K562 (cell line): ENCODE results near the gene NLRX1. TPM values are rescaled to one million over a fixed set of nuclear protein-coding genes. Genes with fewer than 3 reads are reported as not detected.

Source experiments
- CBX3 ChIP-seq, 2 experiments: IDR thresholded peaks; 1 replicate in 1 of 2; 2 replicates in 1 of 2; pipeline ENCODE4 v1.6.1; 2012; ENCODE audit warnings: inconsistent platforms in 2 of 2, low read length in 2 of 2, borderline replicate concordance in 1 of 2, control low read depth in 1 of 2
- GATAD2B ChIP-seq: fragments of 450-650 bp; IDR thresholded peaks from 2 replicates; pipeline ENCODE4 v1.6.1; 2017; ENCODE audit warnings: mild to moderate bottlenecking, borderline replicate concordance
- NCOA4 ChIP-seq: fragments of 450-650 bp; IDR thresholded peaks from 2 replicates; pipeline ENCODE4 v1.6.1; 2018; ENCODE audit warnings: mild to moderate bottlenecking; ENCODE audit not compliant: partially characterized antibody
- PHF20 ChIP-seq: fragments of 450-650 bp; IDR thresholded peaks from 2 replicates; pipeline ENCODE4 v1.6.1; 2018; ENCODE audit not compliant: partially characterized antibody
- RNF2 ChIP-seq: sonication (generic); IDR thresholded peaks from 2 replicates; pipeline ENCODE4 v1.6.1; 2016
- SAFB ChIP-seq: fragments of 200-400 bp; formaldehyde crosslinking; IDR thresholded peaks from 2 replicates; pipeline ENCODE4 v1.6.1; 2017; ENCODE audit warnings: low read depth, low read length, borderline replicate concordance
- ZKSCAN1 ChIP-seq: fragments of 150-350 bp; IDR thresholded peaks from 2 replicates; pipeline ENCODE4 v1.6.1; 2016; ENCODE audit warnings: low read depth, low read length
- ZKSCAN3 ChIP-seq: fragments of 250-450 bp; sonication (Bioruptor Pico); IDR thresholded peaks from 2 replicates; pipeline ENCODE4 v1.4.0; 2020
- ZNF175 ChIP-seq: fragments of 200-800 bp; sonication (Bioruptor generic); IDR thresholded peaks from 2 replicates; pipeline ENCODE4 v1.6.1; 2016; ENCODE audit warnings: low read depth, mild to moderate bottlenecking, missing genetic modification characterization, missing compliant biosample characterization
- ZNF551 ChIP-seq: fragments of 250-450 bp; sonication (Bioruptor Pico); IDR thresholded peaks from 2 replicates; pipeline ENCODE4 v1.5.0; 2021; ENCODE audit warnings: mild to moderate bottlenecking, moderate library complexity
- polyA plus RNA-seq, 8 experiments: library from polyadenylated mRNA; depleted of rRNA in 4 of 8; stranded (reverse) in 5 of 8; unstranded in 3 of 8; fragments of >200 nt; fragmentation: Nextera tagmentation in 2 of 8; fragmentation: Illumina TruSeq in 1 of 8; extraction: Ambion mirVana in 2 of 8; extraction: Trizol in 1 of 8; gene quantifications; 2 replicates each; pipeline versions ENCODE4 v1.2.1 to v1.2.3, GENCODE V29; 2011 to 2014; ENCODE audit warnings: inconsistent platforms in 1 of 8, missing spikeins in 1 of 8
- total RNA-seq, 7 experiments: library from RNA; depleted of rRNA in 6 of 7; stranded (reverse); fragments of >200 nt in 6 of 7; fragmentation: Illumina TruSeq in 2 of 7; extraction: Trizol in 2 of 7; gene quantifications; 2 replicates each; pipeline versions ENCODE4 v1.2.1 to v1.2.3, GENCODE V29; 2011 to 2021; ENCODE audit warnings: low replicate concordance in 1 of 7
- TF ChIP-seq, protein P1 (sequence below): fragments of 200-800 bp; sonication (Bioruptor generic); IDR thresholded peaks from 2 replicates; pipeline ENCODE4 v1.6.1; 2017; ENCODE audit warnings: missing genetic modification characterization, missing compliant biosample characterization
- TF ChIP-seq, protein P2 (sequence below): fragments of 450-650 bp; IDR thresholded peaks from 2 replicates; pipeline ENCODE4 v1.6.1; 2018; ENCODE audit not compliant: partially characterized antibody
- TF ChIP-seq, protein P3 (sequence below): fragments of 450-650 bp; formaldehyde crosslinking; IDR thresholded peaks from 2 replicates; pipeline ENCODE4 v1.4.0; 2020; ENCODE audit warnings: mild to moderate bottlenecking, moderate library complexity
- TF ChIP-seq, protein P4 (sequence below): fragments of 450-650 bp; formaldehyde crosslinking; IDR thresholded peaks from 2 replicates; pipeline ENCODE4 v1.4.0; 2020; ENCODE audit warnings: mild to moderate bottlenecking, moderate library complexity
- TF ChIP-seq, protein P5 (sequence below): fragments of 450-650 bp; IDR thresholded peaks from 2 replicates; pipeline ENCODE4 v1.6.1; 2014; ENCODE audit warnings: low read depth, mild to moderate bottlenecking, moderate library complexity, borderline replicate concordance
- TF ChIP-seq, protein P6 (sequence below): fragments of 450-650 bp; formaldehyde crosslinking; IDR thresholded peaks from 2 replicates; pipeline ENCODE4 v1.4.0; 2022; ENCODE audit warnings: missing genetic modification characterization

Gene NLRX1
- total and polyA plus RNA-seq, 9 of the 15 experiments (the other 6 are each of a cell fraction or from before 2014, with no cell fraction given) = 0.04 to 2.3 (median 0.69) TPM

DNA sequence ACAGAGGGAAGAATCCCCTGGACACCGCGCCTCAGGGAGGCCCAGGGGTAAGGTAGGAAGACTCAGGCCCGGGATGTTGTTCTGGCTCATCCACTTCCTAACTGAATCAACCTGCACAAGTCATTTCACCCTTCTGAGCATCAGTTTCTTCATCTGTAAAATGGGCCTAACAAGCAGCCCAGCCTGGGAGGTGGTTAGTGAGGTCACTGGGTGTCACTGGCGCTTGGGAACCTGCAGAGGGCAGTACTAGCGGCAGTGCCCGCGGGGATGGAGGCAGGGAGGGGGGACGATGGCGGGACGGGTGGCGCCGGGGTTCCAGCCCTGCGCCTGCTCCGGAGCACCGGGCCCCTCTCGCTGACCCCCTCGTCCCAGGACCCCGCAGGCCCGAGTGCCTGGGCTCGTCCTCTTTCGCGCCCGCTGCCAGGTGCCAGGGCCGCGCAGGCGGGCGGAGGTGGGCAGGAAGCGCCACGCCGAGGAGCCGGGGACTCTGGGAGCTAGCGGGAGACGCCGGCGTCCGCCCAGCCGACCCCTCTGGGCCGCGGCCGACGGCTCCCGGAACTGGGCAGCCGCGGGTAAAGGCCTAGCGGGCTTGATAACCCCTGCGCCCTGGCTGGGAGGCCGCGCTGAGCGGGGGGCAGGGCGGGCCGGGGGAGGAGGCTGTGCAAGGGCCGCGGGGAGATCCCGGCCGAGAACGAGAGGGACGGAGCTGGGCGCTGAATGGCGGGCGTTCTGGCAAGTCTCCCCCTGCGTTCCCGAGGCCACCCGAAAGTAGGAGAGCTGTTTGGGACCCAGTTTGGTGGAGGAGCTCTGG lies at the start of gene NLRX1 (continued):
- TF ChIP-seq, protein P1, sequence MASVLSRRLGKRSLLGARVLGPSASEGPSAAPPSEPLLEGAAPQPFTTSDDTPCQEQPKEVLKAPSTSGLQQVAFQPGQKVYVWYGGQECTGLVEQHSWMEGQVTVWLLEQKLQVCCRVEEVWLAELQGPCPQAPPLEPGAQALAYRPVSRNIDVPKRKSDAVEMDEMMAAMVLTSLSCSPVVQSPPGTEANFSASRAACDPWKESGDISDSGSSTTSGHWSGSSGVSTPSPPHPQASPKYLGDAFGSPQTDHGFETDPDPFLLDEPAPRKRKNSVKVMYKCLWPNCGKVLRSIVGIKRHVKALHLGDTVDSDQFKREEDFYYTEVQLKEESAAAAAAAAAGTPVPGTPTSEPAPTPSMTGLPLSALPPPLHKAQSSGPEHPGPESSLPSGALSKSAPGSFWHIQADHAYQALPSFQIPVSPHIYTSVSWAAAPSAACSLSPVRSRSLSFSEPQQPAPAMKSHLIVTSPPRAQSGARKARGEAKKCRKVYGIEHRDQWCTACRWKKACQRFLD = 0 out of 2 replicates have a peak, but pooled peaks have one; percentile 42
- TF ChIP-seq, protein P2, sequence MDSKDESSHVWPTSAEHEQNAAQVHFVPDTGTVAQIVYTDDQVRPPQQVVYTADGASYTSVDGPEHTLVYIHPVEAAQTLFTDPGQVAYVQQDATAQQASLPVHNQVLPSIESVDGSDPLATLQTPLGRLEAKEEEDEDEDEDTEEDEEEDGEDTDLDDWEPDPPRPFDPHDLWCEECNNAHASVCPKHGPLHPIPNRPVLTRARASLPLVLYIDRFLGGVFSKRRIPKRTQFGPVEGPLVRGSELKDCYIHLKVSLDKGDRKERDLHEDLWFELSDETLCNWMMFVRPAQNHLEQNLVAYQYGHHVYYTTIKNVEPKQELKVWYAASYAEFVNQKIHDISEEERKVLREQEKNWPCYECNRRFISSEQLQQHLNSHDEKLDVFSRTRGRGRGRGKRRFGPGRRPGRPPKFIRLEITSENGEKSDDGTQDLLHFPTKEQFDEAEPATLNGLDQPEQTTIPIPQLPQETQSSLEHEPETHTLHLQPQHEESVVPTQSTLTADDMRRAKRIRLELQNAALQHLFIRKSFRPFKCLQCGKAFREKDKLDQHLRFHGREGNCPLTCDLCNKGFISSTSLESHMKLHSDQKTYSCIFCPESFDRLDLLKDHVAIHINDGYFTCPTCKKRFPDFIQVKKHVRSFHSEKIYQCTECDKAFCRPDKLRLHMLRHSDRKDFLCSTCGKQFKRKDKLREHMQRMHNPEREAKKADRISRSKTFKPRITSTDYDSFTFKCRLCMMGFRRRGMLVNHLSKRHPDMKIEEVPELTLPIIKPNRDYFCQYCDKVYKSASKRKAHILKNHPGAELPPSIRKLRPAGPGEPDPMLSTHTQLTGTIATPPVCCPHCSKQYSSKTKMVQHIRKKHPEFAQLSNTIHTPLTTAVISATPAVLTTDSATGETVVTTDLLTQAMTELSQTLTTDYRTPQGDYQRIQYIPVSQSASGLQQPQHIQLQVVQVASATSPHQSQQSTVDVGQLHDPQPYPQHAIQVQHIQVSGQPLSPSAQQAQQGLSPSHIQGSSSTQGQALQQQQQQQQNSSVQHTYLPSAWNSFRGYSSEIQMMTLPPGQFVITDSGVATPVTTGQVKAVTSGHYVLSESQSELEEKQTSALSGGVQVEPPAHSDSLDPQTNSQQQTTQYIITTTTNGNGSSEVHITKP = no peak
- TF ChIP-seq SAFB (no peak), CBX3 (IDR thresholded peaks at IDR 0.05; ENCODE audit: borderline replicate concordance in 1 of 2, low read length in 2 of 2) (peak in 1 of 2 experiments; percentile 87; a peak in 1 of 3 replicates), ZNF551 (no peak), ZKSCAN1 (0 out of 2 replicates have a peak, but pooled peaks have one; percentile 14), ZKSCAN3 (CRISPR knock-in tag) (no peak), NCOA4 (peak; percentile 48), GATAD2B (peak; percentile 15; the same call in 1 of the 2 replicates), PHF20 (peak; percentile 49), ZNF175 (CRISPR knock-in tag) (no peak), RNF2 (no peak)
- TF ChIP-seq, protein P3, sequence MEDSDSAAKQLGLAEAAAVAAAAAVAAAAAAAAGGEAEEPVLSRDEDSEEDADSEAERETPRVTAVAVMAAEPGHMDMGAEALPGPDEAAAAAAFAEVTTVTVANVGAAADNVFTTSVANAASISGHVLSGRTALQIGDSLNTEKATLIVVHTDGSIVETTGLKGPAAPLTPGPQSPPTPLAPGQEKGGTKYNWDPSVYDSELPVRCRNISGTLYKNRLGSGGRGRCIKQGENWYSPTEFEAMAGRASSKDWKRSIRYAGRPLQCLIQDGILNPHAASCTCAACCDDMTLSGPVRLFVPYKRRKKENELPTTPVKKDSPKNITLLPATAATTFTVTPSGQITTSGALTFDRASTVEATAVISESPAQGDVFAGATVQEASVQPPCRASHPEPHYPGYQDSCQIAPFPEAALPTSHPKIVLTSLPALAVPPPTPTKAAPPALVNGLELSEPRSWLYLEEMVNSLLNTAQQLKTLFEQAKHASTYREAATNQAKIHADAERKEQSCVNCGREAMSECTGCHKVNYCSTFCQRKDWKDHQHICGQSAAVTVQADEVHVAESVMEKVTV (CRISPR knock-in tag) = no peak
- TF ChIP-seq, protein P4, sequence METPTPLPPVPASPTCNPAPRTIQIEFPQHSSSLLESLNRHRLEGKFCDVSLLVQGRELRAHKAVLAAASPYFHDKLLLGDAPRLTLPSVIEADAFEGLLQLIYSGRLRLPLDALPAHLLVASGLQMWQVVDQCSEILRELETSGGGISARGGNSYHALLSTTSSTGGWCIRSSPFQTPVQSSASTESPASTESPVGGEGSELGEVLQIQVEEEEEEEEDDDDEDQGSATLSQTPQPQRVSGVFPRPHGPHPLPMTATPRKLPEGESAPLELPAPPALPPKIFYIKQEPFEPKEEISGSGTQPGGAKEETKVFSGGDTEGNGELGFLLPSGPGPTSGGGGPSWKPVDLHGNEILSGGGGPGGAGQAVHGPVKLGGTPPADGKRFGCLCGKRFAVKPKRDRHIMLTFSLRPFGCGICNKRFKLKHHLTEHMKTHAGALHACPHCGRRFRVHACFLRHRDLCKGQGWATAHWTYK (CRISPR knock-in tag) = no peak
- TF ChIP-seq, protein P5, sequence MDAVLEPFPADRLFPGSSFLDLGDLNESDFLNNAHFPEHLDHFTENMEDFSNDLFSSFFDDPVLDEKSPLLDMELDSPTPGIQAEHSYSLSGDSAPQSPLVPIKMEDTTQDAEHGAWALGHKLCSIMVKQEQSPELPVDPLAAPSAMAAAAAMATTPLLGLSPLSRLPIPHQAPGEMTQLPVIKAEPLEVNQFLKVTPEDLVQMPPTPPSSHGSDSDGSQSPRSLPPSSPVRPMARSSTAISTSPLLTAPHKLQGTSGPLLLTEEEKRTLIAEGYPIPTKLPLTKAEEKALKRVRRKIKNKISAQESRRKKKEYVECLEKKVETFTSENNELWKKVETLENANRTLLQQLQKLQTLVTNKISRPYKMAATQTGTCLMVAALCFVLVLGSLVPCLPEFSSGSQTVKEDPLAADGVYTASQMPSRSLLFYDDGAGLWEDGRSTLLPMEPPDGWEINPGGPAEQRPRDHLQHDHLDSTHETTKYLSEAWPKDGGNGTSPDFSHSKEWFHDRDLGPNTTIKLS = no peak
- TF ChIP-seq, protein P6, sequence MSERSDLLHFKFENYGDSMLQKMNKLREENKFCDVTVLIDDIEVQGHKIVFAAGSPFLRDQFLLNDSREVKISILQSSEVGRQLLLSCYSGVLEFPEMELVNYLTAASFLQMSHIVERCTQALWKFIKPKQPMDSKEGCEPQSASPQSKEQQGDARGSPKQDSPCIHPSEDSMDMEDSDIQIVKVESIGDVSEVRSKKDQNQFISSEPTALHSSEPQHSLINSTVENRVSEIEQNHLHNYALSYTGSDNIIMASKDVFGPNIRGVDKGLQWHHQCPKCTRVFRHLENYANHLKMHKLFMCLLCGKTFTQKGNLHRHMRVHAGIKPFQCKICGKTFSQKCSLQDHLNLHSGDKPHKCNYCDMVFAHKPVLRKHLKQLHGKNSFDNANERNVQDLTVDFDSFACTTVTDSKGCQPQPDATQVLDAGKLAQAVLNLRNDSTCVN (CRISPR knock-in tag) = no peak
